Calu3 (cell line): ENCODE results near the gene CACNA1F. TPM values are rescaled to one million over a fixed set of nuclear protein-coding genes. Genes with fewer than 3 reads are reported as not detected.

Experiments
- BruUV-seq: library from RNA; stranded (reverse); fragments of 400-500 nt; replicated peaks from 2 replicates; lab custom pipeline; 2021; lab: Mats Ljungman, UMichigan
- CTCF ChIA-PET: fragments of 300-600 bp; sonication (Branson Sonifier 250); formaldehyde crosslinking; loops from one replicate; lab custom pipeline; 2022; ENCODE audit warnings: antibody characterized with exemption; lab: Charles Lee
- DNase-seq: peaks from one replicate; pipeline ENCODE4 v3.0.0; 2022
- H3K27ac Mint-ChIP-seq: one replicate; pipeline ENCODE4 v1.8.0; 2022; ENCODE audit warnings: mixed read lengths; ENCODE audit not compliant: unreplicated experiment
- H3K27me3 Mint-ChIP-seq: one replicate; pipeline ENCODE4 v1.8.0; 2022; ENCODE audit warnings: mixed read lengths; ENCODE audit not compliant: unreplicated experiment
- H3K36me3 Mint-ChIP-seq: one replicate; pipeline ENCODE4 v1.8.0; 2022; ENCODE audit warnings: mild to moderate bottlenecking, moderate library complexity, mixed read lengths; ENCODE audit not compliant: insufficient read depth, unreplicated experiment
- H3K4me1 Mint-ChIP-seq: one replicate; pipeline ENCODE4 v1.8.0; 2022; ENCODE audit warnings: mild to moderate bottlenecking, low read depth, mixed read lengths; ENCODE audit not compliant: unreplicated experiment
- H3K4me3 Mint-ChIP-seq: one replicate; pipeline ENCODE4 v1.8.0; 2022; ENCODE audit warnings: mild to moderate bottlenecking, low read depth, moderate library complexity, mixed read lengths; ENCODE audit not compliant: unreplicated experiment
- H3K9me3 Mint-ChIP-seq: one replicate; pipeline ENCODE4 v1.8.0; 2022; ENCODE audit warnings: low read depth, mixed read lengths; ENCODE audit not compliant: unreplicated experiment
- intact Hi-C: fragments of 100-400 bp; cut with micrococcal nuclease; formaldehyde crosslinking; loops from one replicate; pipeline ENCODE4 v1.10.0; 2022; ENCODE audit not compliant: unreplicated experiment
- total RNA-seq: library from RNA; stranded (reverse); gene quantifications from 2 replicates; pipeline ENCODE4 v1.2.3, GENCODE V29; 2022
- TF ChIP-seq, protein P1 (sequence below): fragments of 200-600 bp; IDR thresholded peaks from one replicate; pipeline ENCODE4 v1.8.0; 2022; ENCODE audit warnings: antibody characterized with exemption; ENCODE audit not compliant: unreplicated experiment

Gene CACNA1F
- total RNA-seq, 1 experiment from 2014 or later, result not detected

DNA sequence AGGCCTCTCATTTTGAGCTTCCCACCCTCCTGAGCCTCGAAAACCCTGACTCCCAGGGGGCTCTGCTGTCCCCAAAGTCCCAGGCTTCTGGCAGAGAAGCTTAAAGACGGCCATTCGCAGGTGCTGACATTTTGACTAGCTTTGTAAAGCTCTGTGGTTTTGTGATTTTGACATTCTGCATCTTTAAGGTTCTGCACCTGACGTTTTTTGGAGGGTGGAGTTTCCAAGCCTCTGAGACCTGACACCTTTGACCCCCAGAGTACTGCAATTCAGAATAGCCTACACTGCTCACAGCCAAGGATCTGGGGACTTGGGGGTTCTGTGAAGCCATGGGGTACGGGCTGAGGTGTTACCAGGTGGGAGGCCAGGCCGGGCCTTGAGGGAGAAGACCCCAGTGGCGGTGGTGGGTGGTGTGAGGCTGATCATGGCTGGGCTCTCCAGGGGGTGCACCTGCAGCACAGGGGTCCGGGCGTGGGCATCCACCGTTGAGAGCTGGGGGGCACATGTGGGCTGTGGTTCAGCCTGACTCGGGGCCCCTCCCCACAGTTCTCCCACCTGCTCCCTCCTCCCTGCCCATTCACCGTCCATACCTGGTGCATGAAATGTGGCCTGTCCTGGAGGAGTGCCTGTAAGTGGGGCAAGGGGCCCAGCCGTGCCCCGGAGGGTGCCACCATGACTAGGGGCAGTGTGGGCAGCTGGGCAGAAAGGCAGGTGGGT lies 24.1 kb upstream of the CACNA1F start:
- CTCF ChIA-PET, result no interaction called here
- peaks cover 33% of the 10 kb centered on the region for H3K27me3 Mint-ChIP-seq
- TF ChIP-seq, protein P1, sequence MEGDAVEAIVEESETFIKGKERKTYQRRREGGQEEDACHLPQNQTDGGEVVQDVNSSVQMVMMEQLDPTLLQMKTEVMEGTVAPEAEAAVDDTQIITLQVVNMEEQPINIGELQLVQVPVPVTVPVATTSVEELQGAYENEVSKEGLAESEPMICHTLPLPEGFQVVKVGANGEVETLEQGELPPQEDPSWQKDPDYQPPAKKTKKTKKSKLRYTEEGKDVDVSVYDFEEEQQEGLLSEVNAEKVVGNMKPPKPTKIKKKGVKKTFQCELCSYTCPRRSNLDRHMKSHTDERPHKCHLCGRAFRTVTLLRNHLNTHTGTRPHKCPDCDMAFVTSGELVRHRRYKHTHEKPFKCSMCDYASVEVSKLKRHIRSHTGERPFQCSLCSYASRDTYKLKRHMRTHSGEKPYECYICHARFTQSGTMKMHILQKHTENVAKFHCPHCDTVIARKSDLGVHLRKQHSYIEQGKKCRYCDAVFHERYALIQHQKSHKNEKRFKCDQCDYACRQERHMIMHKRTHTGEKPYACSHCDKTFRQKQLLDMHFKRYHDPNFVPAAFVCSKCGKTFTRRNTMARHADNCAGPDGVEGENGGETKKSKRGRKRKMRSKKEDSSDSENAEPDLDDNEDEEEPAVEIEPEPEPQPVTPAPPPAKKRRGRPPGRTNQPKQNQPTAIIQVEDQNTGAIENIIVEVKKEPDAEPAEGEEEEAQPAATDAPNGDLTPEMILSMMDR, result no peak
- no peak overlapping the region for H3K27ac Mint-ChIP-seq
- peaks cover 13% of the 10 kb centered on the region for H3K36me3 Mint-ChIP-seq
- no peaks in the 10 kb centered on the region for H3K4me1 Mint-ChIP-seq
- no peak for DNase-seq
- H3K9me3 Mint-ChIP-seq, result no peaks in the 10 kb centered on the region
- no TSS peak for BruUV-seq
- no peak overlapping the region for H3K4me3 Mint-ChIP-seq
- intact Hi-C loops, result no loop called here

DNA sequence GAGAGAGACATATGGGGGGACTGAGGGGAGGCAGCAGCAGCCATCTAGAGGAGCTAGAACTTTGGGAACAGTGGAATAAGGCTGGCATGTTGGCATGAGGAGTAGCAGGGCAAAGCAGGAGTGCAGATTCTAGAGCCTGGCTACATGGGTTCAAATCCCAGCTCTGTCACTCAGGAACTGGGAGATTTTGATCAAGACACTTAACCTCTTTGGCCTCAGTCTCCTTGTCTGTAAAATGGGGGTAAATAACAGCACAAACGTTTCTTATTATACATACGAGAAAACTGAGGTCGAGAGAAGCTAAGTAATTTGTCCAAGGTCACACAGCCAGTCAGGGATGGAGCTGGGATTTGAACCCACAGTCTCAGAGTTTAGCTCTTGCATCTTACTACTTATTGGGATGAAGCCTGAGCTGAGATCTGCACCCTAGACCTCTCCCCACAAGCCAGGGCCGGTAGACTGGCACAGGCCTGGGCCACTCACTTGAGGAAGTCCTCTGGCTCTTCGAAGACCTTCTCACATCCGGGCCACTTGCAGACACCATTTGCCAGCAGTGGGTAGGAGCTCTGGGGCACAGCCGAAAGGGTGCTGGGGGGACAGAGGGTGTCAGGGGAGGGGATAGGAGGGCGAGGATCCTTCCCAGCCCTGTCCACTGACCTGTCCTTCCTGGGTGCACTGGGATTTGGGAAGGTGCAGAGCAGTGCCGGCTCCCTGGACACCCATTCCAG lies 23.3 kb upstream of the CACNA1F start:
- CTCF ChIA-PET, result no interaction called here
- no TSS peak for BruUV-seq

DNA sequence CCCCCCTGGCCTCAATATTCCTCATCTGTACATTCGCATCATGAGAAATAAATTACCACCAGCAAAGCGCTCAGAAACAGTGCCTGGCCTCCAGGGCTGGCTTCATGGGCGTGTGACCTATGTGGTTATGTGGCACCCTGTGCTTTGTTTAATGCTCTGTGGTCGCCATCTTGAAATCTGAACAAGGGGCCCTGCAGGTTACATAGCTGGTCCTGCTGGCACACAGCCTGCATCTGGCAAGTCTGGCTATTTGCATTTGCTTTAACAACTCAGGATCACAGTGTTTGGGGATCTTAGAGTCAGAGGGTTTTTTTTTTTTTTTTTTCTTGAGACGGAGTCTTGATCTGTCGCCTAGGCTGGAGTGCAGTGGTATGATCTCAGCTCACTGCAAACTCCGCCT lies 21.5 kb upstream of the CACNA1F start:
- Mint-ChIP-seq H3K27me3 (peaks cover 13% of the 10 kb centered on the region), H3K4me3 (no peak overlapping the region), H3K4me1 (no peaks in the 10 kb centered on the region), H3K9me3 (no peaks in the 10 kb centered on the region), H3K36me3 (peaks cover 20% of the 10 kb centered on the region), H3K27ac (no peak overlapping the region)
- BruUV-seq, result no TSS peak
- CTCF ChIA-PET, result no interaction called here
- no peak for DNase-seq
- TF ChIP-seq, protein P1, result no peak
- intact Hi-C loops, result no loop called here

More for the DNA sequence above, 23.3 kb upstream of the CACNA1F start:
- H3K36me3 Mint-ChIP-seq, result peaks cover 17% of the 10 kb centered on the region
- H3K27me3 Mint-ChIP-seq, result peaks cover 25% of the 10 kb centered on the region
- no peaks in the 10 kb centered on the region for H3K4me1 Mint-ChIP-seq
- no peak overlapping the region for H3K4me3 Mint-ChIP-seq
- TF ChIP-seq, protein P1, result no peak
- intact Hi-C loops, result no loop called here
- no peak overlapping the region for H3K27ac Mint-ChIP-seq
- H3K9me3 Mint-ChIP-seq, result no peaks in the 10 kb centered on the region
- no peak for DNase-seq

DNA sequence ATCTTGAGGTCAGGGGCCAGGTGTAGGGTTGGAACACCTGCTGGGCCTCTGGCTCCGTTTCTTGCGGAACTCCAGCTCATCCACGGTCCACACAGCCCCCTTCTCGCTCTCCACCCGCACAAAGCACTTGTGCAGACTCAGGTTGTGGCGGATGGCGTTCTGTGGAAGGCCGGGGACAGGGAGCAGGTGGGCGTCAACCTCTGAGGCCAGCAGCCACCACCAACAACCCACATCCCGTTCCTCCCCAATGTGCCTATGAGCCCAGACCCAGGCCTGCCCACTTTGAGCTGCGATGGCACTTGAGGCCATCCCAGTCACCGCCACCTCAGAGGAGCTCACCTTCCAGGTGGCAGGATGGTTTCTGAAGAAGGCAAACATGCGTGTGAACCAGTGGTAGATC lies 18.2 kb upstream of the CACNA1F start:
- DNase-seq, result no peak
- no peaks in the 10 kb centered on the region for H3K9me3 Mint-ChIP-seq
- TF ChIP-seq, protein P1, result no peak
- no peak overlapping the region for H3K4me3 Mint-ChIP-seq
- no peaks in the 10 kb centered on the region for H3K4me1 Mint-ChIP-seq
- CTCF ChIA-PET, result no interaction called here
- no peaks in the 10 kb centered on the region for H3K27me3 Mint-ChIP-seq
- H3K27ac Mint-ChIP-seq, result no peak overlapping the region
- no TSS peak for BruUV-seq
- H3K36me3 Mint-ChIP-seq, result peaks cover 24% of the 10 kb centered on the region
- intact Hi-C loops, result no loop called here
